MCF 10A (cell line): ENCODE data around the gene DGUOK. TPM values are rescaled to one million over a fixed set of nuclear protein-coding genes. Genes with fewer than 3 reads are reported as not detected.

Experiments used
- BruUV-seq: library from RNA; stranded (reverse); fragments of 400-500 nt; replicated peaks from 2 replicates; lab custom pipeline; 2021; lab: Mats Ljungman, UMichigan
- CTCF ChIA-PET: fragments of 300-600 bp; sonication (Branson Sonifier 250); formaldehyde crosslinking; extraction: SDS; loops from one replicate; lab custom pipeline; 2021; ENCODE audit warnings: antibody characterized with exemption, inconsistent platforms; lab: Yijun Ruan, JAX
- POLR2A ChIA-PET: fragments of 300-600, 350-650 bp; sonication (Branson Sonifier 250); formaldehyde crosslinking; extraction: SDS; loops from one replicate; lab custom pipeline; 2020; ENCODE audit warnings: antibody characterized with exemption, inconsistent platforms; lab: Yijun Ruan, JAX
- DNase-seq: peaks from one replicate; pipeline ENCODE4 v3.0.0-alpha.2; 2018; ENCODE audit not compliant: unreplicated experiment
- H3K27ac Mint-ChIP-seq: one replicate; pipeline ENCODE4 v1.8.0; 2022; ENCODE audit warnings: mild to moderate bottlenecking, low read depth, mixed read lengths; ENCODE audit not compliant: unreplicated experiment
- H3K27me3 Mint-ChIP-seq: one replicate; pipeline ENCODE4 v1.8.0; 2022; ENCODE audit warnings: mixed read lengths; ENCODE audit not compliant: insufficient read depth, unreplicated experiment
- H3K36me3 Mint-ChIP-seq: one replicate; pipeline ENCODE4 v1.8.0; 2022; ENCODE audit warnings: mild to moderate bottlenecking, moderate library complexity, mixed read lengths; ENCODE audit not compliant: insufficient read depth, unreplicated experiment
- H3K4me1 Mint-ChIP-seq: one replicate; pipeline ENCODE4 v1.8.0; 2022; ENCODE audit warnings: mixed read lengths; ENCODE audit not compliant: insufficient read depth, unreplicated experiment
- H3K4me3 Mint-ChIP-seq: one replicate; pipeline ENCODE4 v1.8.0; 2022; ENCODE audit warnings: mild to moderate bottlenecking, moderate library complexity, mixed read lengths; ENCODE audit not compliant: unreplicated experiment
- H3K9me3 Mint-ChIP-seq: one replicate; pipeline ENCODE4 v1.8.0; 2022; ENCODE audit warnings: mixed read lengths; ENCODE audit not compliant: unreplicated experiment
- intact Hi-C: fragments of 100-400 bp; cut with micrococcal nuclease; formaldehyde crosslinking; loops from 2 replicates; pipeline ENCODE4 v1.14.1; 2022
- total RNA-seq: library from RNA; stranded (reverse); gene quantifications from 2 replicates; pipeline ENCODE4 v1.2.3, GENCODE V29; 2022
- TF ChIP-seq, protein P1 (sequence below): fragments of 200-600 bp; IDR thresholded peaks from one replicate; pipeline ENCODE4 v1.8.0; 2022; ENCODE audit warnings: antibody characterized with exemption, mild to moderate bottlenecking; ENCODE audit not compliant: unreplicated experiment

The DGUOK gene
- total RNA-seq, 1 experiment from 2014 or later = 92.3 TPM

DNA sequence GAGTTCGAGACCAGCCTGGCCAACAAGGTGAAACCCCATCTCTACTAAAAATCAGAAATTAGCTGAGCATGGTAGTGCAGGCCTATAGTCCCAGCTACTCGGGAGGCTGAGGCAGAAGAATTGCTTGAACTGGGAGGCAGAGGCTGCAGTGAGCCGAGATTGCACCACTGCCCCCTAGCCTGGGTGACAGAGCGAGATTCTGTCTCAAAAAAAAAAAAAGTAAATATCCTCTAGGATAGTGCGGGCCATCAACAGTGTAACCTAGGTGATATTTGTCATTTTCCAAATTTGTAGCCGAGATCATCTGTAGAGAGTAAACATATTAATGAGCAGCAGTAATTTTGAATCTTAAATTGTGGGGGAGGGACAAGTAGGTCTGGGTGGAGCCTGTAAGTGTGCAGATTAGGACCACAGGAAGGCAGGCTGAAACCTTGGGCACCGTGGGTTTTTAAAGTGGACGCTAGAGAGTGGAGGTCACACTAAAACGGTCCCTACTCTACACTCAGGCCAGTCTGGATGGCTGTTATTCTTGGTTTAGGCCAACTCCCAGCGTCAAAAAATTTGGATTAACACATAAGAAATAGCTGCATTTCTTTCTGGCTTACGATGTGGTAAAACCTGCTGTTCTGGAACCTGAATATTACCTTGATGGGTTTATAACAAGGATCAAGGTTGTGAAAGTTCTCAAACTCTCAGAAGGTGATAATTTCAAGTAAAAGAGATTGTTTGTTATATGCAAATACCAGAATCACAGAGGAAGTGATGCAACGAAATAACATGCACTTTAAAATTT, 35.3 kb downstream of the DGUOK start:
- Mint-ChIP-seq H3K4me1 (no peaks in the 10 kb centered on the region), H3K27ac (no peak overlapping the region), H3K4me3 (no peak overlapping the region), H3K27me3 (no peaks in the 10 kb centered on the region), H3K36me3 (peaks cover 59% of the 10 kb centered on the region), H3K9me3 (no peaks in the 10 kb centered on the region)
- CTCF ChIA-PET = no interaction called here
- no peak for DNase-seq
- POLR2A ChIA-PET = interaction anchor here (1.5 kb wide), 1 partner anchor 20 kb away, joined by 3 read pairs; no protein-coding TSS in a partner anchor
- intact Hi-C loops = no loop called here
- TF ChIP-seq, protein P1, sequence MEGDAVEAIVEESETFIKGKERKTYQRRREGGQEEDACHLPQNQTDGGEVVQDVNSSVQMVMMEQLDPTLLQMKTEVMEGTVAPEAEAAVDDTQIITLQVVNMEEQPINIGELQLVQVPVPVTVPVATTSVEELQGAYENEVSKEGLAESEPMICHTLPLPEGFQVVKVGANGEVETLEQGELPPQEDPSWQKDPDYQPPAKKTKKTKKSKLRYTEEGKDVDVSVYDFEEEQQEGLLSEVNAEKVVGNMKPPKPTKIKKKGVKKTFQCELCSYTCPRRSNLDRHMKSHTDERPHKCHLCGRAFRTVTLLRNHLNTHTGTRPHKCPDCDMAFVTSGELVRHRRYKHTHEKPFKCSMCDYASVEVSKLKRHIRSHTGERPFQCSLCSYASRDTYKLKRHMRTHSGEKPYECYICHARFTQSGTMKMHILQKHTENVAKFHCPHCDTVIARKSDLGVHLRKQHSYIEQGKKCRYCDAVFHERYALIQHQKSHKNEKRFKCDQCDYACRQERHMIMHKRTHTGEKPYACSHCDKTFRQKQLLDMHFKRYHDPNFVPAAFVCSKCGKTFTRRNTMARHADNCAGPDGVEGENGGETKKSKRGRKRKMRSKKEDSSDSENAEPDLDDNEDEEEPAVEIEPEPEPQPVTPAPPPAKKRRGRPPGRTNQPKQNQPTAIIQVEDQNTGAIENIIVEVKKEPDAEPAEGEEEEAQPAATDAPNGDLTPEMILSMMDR = no peak
- BruUV-seq = TSS peak; percentile 20

DNA sequence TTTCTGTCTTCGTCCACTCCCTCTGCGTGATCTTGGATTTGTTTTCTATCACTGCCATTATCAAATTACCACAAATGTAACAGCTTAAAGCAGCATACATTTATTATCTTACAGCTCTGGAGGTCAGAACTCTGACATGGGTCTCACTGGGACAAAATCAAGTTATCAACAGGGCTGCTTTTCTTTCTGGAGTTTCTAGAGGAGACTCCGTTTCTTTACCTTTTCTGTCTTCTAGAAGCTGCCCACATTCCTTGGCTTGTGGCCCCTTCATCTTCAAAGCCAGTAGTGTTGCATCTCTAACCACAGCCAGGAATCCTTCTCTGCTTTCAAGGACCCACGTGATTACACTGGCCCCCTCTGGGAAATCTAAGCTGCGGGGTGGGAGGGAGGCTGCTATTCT, 36.1 kb downstream of the DGUOK start:
- no peaks in the 10 kb centered on the region for H3K9me3 Mint-ChIP-seq
- intact Hi-C loops = no loop called here
- BruUV-seq = no TSS peak
- ChIA-PET CTCF (no interaction called here), POLR2A (no interaction called here)
- H3K27me3 Mint-ChIP-seq = no peaks in the 10 kb centered on the region
- DNase-seq = no peak
- TF ChIP-seq, protein P1 = no peak
- H3K27ac Mint-ChIP-seq = no peak overlapping the region
- no peak overlapping the region for H3K4me3 Mint-ChIP-seq
- peaks cover 51% of the 10 kb centered on the region for H3K36me3 Mint-ChIP-seq
- no peaks in the 10 kb centered on the region for H3K4me1 Mint-ChIP-seq

DNA sequence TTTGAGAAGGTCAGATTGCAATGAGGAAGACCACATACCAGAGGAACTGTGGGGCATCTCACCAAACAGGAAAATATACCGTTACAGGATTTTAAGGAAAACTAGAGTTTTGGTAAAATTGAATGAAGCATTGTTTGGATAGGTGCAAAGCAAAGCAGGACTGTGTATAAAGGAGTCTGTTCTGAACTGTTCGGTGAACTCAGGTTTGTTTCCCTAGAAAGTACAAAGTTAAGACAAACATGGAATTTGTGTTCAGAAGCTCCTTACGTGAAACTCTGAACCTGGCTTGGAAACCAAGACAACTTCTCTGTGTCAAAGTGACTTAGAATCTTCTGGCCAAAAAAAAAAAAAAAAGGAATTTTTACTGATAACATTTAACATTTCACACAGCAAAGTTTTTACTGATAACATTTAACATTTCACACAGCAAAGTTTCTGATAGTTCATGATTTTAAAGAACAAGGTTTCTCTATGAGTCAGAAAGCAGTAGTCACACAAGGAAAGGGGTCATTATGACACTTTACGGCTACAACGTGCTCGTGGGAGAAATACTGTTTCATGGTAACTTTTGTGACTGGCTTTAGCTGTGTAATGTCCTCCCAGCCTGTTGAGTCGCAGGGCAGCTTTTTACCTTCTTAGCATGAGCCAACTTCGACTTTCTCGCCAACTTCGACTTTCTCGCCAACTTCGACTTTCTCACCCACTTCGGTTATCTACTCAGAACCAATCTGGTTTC, 36.9 kb downstream of the DGUOK start:
- Mint-ChIP-seq H3K4me3 (no peak overlapping the region), H3K36me3 (peaks cover 43% of the 10 kb centered on the region), H3K4me1 (no peaks in the 10 kb centered on the region), H3K27me3 (no peaks in the 10 kb centered on the region), H3K9me3 (no peaks in the 10 kb centered on the region), H3K27ac (no peak overlapping the region)
- CTCF ChIA-PET = interaction anchor here (0.6 to 1.2 kb wide), 3 partner anchors 137 to 188 kb away, joined by 3 read pairs; no protein-coding TSS in a partner anchor
- no TSS peak for BruUV-seq
- intact Hi-C loops = no loop called here
- no peak for DNase-seq
- POLR2A ChIA-PET = interaction anchor here (1.3 kb wide), 1 partner anchor 16 kb away, joined by 3 read pairs; no protein-coding TSS in a partner anchor
- TF ChIP-seq, protein P1 = no peak

DNA sequence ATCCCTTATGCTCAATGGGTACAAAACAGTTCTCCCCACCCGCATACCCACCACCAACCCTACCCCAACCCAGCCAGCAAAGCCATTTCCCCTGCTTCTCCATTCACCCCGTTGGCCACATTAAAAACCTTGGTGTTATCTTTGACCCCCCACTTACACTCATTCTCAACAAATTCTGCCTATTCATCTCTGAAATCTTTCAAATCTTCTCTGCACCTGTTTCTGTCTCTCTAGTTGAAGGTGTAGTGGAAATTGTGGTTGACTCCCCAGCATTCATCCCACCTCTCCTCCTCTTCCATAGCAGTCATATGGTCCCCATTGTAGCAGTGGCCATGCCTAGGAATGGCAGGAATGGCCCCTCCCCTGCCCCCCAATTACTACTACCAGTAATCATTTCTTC, 37.5 kb downstream of the DGUOK start:
- DNase-seq = no peak
- Mint-ChIP-seq H3K27ac (no peak overlapping the region), H3K4me3 (no peak overlapping the region), H3K27me3 (no peaks in the 10 kb centered on the region), H3K36me3 (peaks cover 37% of the 10 kb centered on the region), H3K9me3 (no peaks in the 10 kb centered on the region), H3K4me1 (no peaks in the 10 kb centered on the region)
- TF ChIP-seq, protein P1 = no peak
- intact Hi-C loops = no loop called here
- no TSS peak for BruUV-seq
- ChIA-PET CTCF (interaction anchor here (0.6 to 1.2 kb wide), 3 partner anchors 138 to 187 kb away, joined by 3 read pairs; no protein-coding TSS in a partner anchor), POLR2A (interaction anchor here (1.3 kb wide), 1 partner anchor 15 kb away, joined by 3 read pairs; no protein-coding TSS in a partner anchor)
